ENCODE measurements around the gene CD37.
"Not testable (repeated sequence)": the region's sequence is repeated elsewhere in the genome, so short reads cannot be mapped to it uniquely, and the experiment has no call there.

Gene CD37

DNA sequence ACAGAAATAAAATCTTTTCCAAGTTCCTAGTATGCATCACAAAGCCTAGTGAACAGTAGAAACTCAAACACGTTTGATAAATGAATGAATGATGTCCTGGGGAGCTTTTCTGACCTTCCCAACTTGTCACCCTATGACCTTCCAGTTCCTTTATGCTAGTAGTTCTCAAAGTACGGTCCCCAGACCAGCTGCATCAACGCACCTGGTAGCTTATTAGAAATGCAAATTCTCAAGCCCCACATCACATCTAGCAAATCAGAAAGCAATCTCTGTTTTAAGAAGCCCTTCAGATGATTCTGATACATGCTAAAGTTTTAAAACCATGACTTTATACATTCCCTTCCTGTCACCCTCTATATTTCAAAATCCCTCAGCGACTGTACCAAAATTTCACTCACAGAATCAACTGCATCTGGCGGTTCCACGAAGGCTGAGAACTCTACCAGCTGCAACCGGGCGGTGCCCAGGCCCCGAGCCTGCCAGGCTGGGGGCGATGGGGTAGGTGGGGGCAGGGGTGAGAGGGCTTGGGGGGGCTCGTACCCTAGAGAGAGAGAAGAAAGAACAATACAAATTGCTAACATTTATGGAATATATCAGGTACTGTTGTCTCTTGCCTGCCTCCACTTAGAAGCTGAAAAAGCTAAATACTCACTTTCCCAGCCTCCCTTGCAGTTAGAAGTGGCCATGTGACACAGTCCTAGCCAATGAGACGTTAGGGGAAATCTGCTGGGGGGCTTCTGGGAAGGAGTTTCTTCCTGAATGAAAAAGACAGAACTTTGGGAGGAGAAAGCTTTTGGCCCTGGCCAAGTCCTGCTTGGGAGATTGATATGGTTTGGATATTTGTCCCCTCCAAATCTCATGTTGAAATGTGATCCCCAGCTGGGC, 13.3 kb downstream of the CD37 start:
- no peak for DNase-seq

DNA sequence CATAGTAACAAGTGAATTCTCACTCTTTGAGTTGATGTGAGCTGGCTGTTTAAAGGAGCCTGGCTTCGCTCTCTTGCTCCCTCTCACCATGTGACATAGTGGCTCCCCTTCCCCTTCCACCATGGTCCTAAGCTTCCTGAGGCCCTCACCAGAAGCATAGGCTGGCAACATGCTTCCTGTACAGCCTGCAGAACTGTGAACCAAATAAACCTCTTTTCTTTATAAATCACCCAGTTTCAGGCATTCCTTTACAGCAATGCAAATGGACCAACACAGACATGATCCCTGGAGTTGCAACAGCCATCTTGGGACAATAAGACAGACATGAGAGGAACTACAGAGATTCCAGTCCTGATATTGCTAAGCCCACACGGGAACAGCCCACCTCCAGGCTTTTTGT, 14.4 kb downstream of the CD37 start:
- no peak for DNase-seq

- DNase-seq, result no peak
Observed at GRCh38 chr19:49355909-49356353, 20.7 kb downstream of the CD37 start.

GRCh38 chr19:49356382-49356781, 21.2 kb downstream of the CD37 start:
- no peak for DNase-seq

DNA sequence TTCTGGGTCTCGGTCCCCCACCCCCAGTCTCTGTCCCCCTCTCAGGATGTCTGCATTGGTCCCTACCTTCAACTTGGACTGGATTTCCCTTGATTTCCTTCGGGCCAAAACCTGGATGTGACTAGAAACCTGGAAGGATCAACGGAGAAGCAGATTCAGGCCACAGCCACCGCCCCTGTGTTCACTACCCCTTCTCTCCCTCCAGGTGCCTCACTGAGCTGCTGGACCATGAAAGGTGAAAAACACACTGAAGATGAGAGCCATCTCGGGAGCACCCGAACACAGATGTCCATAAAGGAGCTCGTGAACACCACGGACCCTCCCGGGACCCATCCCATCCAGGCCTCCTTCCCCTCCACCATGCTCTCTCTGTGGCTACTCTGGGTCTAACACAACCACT, 22.0 kb downstream of the CD37 start:
- no peak for DNase-seq

GRCh38 chr19:49359851-49360820, 24.9 kb downstream of the CD37 start:
- DNase-seq, result no peak

GRCh38 chr19:49361438-49362047, 26.3 kb downstream of the CD37 start:
- DNase-seq, result no peak

DNA sequence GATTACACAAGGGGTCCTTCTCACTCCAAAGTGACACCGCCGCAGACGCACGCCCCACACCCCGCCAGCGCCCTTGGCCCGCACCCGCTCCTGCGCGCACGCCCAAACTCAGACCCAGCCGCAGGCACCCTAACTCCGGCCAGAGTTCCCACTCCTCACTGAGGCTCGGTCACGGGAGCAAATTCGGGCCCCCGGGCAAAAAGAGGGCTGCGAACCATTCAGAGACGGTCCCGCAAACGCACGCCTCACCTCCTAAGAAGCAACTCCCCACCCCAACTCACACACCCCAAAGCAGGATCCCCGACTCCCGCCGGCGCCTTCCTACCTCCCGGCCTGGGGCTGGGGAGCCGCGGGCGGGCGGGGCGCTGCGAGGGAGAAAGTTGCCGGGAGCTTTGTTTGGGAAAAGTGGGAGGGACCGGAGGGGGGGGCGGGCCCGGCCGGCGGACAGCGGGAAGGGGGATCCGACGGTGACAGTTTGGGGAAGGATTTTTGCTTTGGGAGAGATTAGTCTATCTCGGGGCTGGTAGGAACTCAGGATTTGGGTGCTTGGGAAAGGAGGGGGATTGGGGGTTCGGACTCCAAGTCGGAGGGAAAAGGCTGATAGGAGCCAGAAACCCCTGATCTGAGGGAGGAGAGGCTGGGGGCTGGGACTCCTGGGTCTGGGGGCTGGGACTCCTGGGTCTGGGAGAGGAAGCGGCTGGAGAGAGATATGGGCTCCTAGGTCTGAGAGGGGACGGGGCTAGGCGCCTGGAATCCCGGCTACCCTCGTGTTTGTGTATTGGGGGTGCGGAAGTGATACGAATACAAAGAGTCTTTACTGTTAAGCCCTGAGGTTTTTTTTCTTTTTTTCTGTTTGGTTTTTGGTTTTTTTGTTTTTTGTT, 27.1 kb downstream of the CD37 start, which contains the start of gene TEAD2:
Gene TEAD2 (minus strand): TSS at position 369 of the 881 bp plus-strand sequence. CDS start 2,341 bp downstream, outside the sequence.
- DNase-seq, result no peak

DNA sequence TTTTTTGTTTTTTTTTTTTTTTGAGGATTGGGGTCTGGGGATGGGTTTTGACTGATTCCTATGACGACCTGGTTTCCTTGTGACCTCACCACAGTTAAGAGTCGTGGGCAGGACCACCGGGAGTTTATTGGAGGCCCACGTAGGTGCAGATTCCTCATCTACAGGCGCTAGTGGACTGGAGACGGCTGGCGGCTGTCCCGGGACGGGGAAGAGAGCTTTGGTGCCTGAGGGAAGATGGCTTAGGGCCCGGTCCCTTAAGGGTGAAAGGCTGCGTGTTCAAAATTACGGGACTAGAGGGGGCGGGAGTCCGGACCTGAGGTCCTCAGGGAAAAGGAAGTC, 27.7 kb downstream of the CD37 start:
- DNase-seq, result no peak

- no peak for DNase-seq
Observed at GRCh38 chr19:49363268-49364082, 28.3 kb downstream of the CD37 start, which contains the start of gene DKKL1. TSS of gene DKKL1 (plus strand) at chr19:49363877. CDS start at chr19:49363999, 122 bp downstream.

GRCh38 chr19:49364083-49364737, 29.0 kb downstream of the CD37 start:
- DNase-seq, result no peak

DNA sequence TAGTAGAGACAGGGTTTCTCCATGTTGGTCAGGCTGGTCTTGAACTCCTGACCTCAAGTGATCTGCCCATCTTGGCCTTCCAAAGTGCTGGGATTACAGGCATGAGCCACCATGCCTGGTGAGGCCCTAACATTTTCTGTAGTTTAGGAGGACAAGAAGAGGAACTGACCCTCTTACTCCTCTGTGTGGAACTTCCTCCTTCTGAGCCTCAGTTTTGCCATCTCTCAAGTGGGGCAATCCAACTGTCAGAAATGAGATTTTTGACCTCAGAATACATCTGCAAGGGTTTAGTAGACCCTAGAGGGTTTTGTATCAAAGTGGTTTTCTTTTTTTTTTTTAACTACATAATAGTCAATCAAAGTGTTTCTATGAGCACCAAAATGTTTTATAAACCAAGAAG, 30.9 kb downstream of the CD37 start:
- no peak for DNase-seq

GRCh38 chr19:49368711-49369358, 33.6 kb downstream of the CD37 start:
- no peak for DNase-seq

GRCh38 chr19:49371184-49371583, 36.0 kb downstream of the CD37 start:
- no peak for DNase-seq

GRCh38 chr19:49373174-49373573, 38.0 kb downstream of the CD37 start:
- DNase-seq, result not testable (repeated sequence)

- no peak for DNase-seq
Observed at GRCh38 chr19:49374665-49375434, 39.6 kb downstream of the CD37 start.

- no peak for DNase-seq
Observed at GRCh38 chr19:49378512-49378911, 43.3 kb downstream of the CD37 start.

DNA sequence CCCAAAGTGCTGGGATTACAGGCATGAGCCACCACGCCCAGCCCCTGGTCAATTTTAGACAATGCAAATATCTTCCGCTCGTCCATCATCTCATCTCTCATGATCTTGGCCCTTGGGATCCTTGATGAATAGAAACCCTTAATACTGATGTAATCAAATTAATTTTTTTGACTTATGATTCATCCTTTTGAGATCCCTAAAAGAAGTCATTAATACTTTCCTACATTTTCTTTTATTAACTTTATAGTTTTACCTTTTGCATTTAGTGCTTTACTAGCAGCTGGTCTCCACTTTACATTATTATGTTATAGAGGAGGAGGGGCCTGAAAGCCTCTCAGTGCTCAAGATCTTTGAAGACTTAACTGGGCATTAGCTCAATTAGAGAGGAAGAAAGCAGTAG, 45.2 kb downstream of the CD37 start:
- DNase-seq, result no peak

GRCh38 chr19:49382639-49383038, 47.4 kb downstream of the CD37 start:
- no peak for DNase-seq
